Fibroblast of villous mesenchyme (primary cell): Measurements from ENCODE around the gene HGFAC. TPM values are rescaled to one million over a fixed set of nuclear protein-coding genes. Genes with fewer than 3 reads are reported as not detected.

Experiments
- DNase-seq: peaks from one replicate; pipeline ENCODE4 v3.0.0-alpha.2; 2010; ENCODE audit warnings: low read depth
- H3K4me3 ChIP-seq: 2 replicates; pipeline ENCODE4 v1.5.1; 2011; ENCODE audit warnings: low read depth, mild to moderate bottlenecking, low read length
- CTCF ChIP-seq: IDR thresholded peaks from 2 replicates; pipeline ENCODE4 v1.5.1; 2012; ENCODE audit warnings: low read depth, mild to moderate bottlenecking, low read length; ENCODE audit not compliant: insufficient read depth
- total RNA-seq: library from RNA; depleted of rRNA; stranded (reverse); fragments of >200 nt; gene quantifications from 2 replicates; pipeline ENCODE4 v1.2.3, GENCODE V29; 2012

HGFAC gene
- total RNA-seq, 1 donor = not detected

- H3K4me3 ChIP-seq = no peak overlapping the region
- no peak for DNase-seq
- TF ChIP-seq CTCF = no peak
Observed at GRCh38 chr4:3433138-3433869, 8.5 kb upstream of the HGFAC start.

- H3K4me3 ChIP-seq = no peak overlapping the region
- TF ChIP-seq CTCF = no peak
- DNase-seq = no peak
Observed at GRCh38 chr4:3434881-3435685, 6.7 kb upstream of the HGFAC start.

GRCh38 chr4:3435686-3435956 lies 6.1 kb upstream of the HGFAC start:
- no peak for DNase-seq
- TF ChIP-seq CTCF = no peak

GRCh38 chr4:3436048-3436797 lies 5.5 kb upstream of the HGFAC start:
- H3K4me3 ChIP-seq = no peak overlapping the region
- TF ChIP-seq CTCF = no peak
- DNase-seq = no peak

More at GRCh38 chr4:3435686-3435956, 6.1 kb upstream of the HGFAC start:
- no peak overlapping the region for H3K4me3 ChIP-seq

- no peak overlapping the region for H3K4me3 ChIP-seq
- TF ChIP-seq CTCF = no peak
- peak; percentile 36 for DNase-seq
Observed at GRCh38 chr4:3436798-3437581, 4.8 kb upstream of the HGFAC start.

GRCh38 chr4:3437582-3437936 lies 4.2 kb upstream of the HGFAC start:
- no peak for DNase-seq
- no peak for TF ChIP-seq CTCF
- no peak overlapping the region for H3K4me3 ChIP-seq
